Endothelial cell of umbilical vein (primary cell): Measurements from ENCODE around the gene LDLRAD3. TPM values are rescaled to one million over a fixed set of nuclear protein-coding genes. Genes with fewer than 3 reads are reported as not detected.

Experiments used
- BruUV-seq: library from RNA; stranded (reverse); fragments of 400-500 nt; replicated peaks from 2 replicates; lab custom pipeline; 2021; lab: Mats Ljungman, UMichigan
- CTCF ChIA-PET: fragments of 300-600, 350-600 bp; sonication (Branson Sonifier 250); formaldehyde crosslinking; loops from one replicate; lab custom pipeline; 2021; ENCODE audit warnings: antibody characterized with exemption, inconsistent platforms; lab: Charles Lee
- POLR2A ChIA-PET: fragments of 300-600, 350-600 bp; sonication (Branson Sonifier 250); formaldehyde crosslinking; loops from one replicate; lab custom pipeline; 2021; ENCODE audit warnings: antibody characterized with exemption, inconsistent platforms; lab: Charles Lee
- DNase-seq: peaks from one replicate; pipeline ENCODE4 v3.0.0-alpha.2; 2011; ENCODE audit warnings: low read depth, low spot score
- FAIRE-seq: peaks from 2 replicates; lab custom pipeline; 2011; peaks lifted over from hg19 to GRCh38; lab: Jason Lieb, UNC
- H2AFZ ChIP-seq: 2 replicates; pipeline ENCODE4 v1.6.0; 2012; ENCODE audit warnings: low read depth, low read length, control low read depth, inconsistent platforms
- H3K27ac ChIP-seq: 2 replicates; pipeline ENCODE4 v1.5.1; 2011; ENCODE audit warnings: low read depth, mild to moderate bottlenecking, control low read depth, low read length, moderate library complexity; ENCODE audit not compliant: insufficient read depth
- H3K27me3 ChIP-seq, 2 experiments: 2 replicates each; pipeline versions ENCODE4 v1.6.0 to v1.6.1; 2011; ENCODE audit warnings: low read length in 2 of 2, mixed read lengths in 1 of 2; ENCODE audit not compliant: control insufficient read depth in 2 of 2, insufficient read depth in 2 of 2
- H3K36me3 ChIP-seq, 2 experiments: 2 replicates in 1 of 2; 3 replicates in 1 of 2; pipeline ENCODE4 v1.5.1; 2011; ENCODE audit warnings: low read length in 2 of 2, mild to moderate bottlenecking in 1 of 2, moderate library complexity in 1 of 2; ENCODE audit not compliant: control insufficient read depth in 2 of 2, insufficient read depth in 2 of 2; ENCODE audit errors: extremely low read depth in 1 of 2
- H3K4me1 ChIP-seq: 3 replicates; pipeline ENCODE4 v1.5.1; 2011; ENCODE audit warnings: mild to moderate bottlenecking, low read length; ENCODE audit not compliant: control insufficient read depth, insufficient read depth; ENCODE audit errors: extremely low read depth
- H3K4me2 ChIP-seq: 2 replicates; pipeline ENCODE4 v1.6.1; 2011; ENCODE audit warnings: low read length, control low read depth, mixed read lengths; ENCODE audit not compliant: insufficient read depth
- H3K4me3 ChIP-seq, 3 experiments: fragments of 200-600 bp in 1 of 3; sonication (generic), shearing (Covaris generic) in 1 of 3; replicated peaks in 1 of 3; 2 replicates each; pipeline ENCODE4 v1.5.1; 2011 to 2016; ENCODE audit warnings: control low read depth in 3 of 3, low read length in 3 of 3, mild to moderate bottlenecking in 2 of 3, inconsistent platforms in 1 of 3, low read depth in 1 of 3, moderate library complexity in 1 of 3; ENCODE audit not compliant: insufficient read depth in 1 of 3
- H3K79me2 ChIP-seq: 2 replicates; pipeline ENCODE4 v1.6.0; 2012; ENCODE audit warnings: low read length, inconsistent platforms; ENCODE audit not compliant: control insufficient read depth, insufficient read depth
- H3K9ac ChIP-seq: replicated peaks from 2 replicates; pipeline ENCODE3; 2011; ENCODE audit warnings: low read length, control low read depth; ENCODE audit not compliant: insufficient read depth; ENCODE audit errors: extremely low read depth
- H3K9me1 ChIP-seq: replicated peaks from 3 replicates; pipeline ENCODE4 v1.6.0; 2011; ENCODE audit warnings: mild to moderate bottlenecking, low read length; ENCODE audit not compliant: control insufficient read depth, insufficient read depth; ENCODE audit errors: extremely low read depth
- H3K9me3 ChIP-seq: replicated peaks from 2 replicates; pipeline ENCODE4 v1.5.1; 2012; ENCODE audit warnings: low read length, inconsistent platforms; ENCODE audit not compliant: control insufficient read depth, insufficient read depth
- H4K20me1 ChIP-seq: replicated peaks from 2 replicates; pipeline ENCODE3; 2011; ENCODE audit warnings: mild to moderate bottlenecking, low read length; ENCODE audit not compliant: control insufficient read depth, insufficient read depth; ENCODE audit errors: extremely low read depth
- EZH2 ChIP-seq: IDR thresholded peaks from 2 replicates; pipeline ENCODE4 v1.6.1; 2012; ENCODE audit warnings: borderline replicate concordance, low read depth, mild to moderate bottlenecking, moderate library complexity, low read length, inconsistent platforms; ENCODE audit not compliant: severe bottlenecking
- JUN ChIP-seq: IDR thresholded peaks from 2 replicates; pipeline ENCODE4 v1.6.1; 2011; ENCODE audit warnings: borderline replicate concordance, low read depth; ENCODE audit not compliant: insufficient read length, insufficient read depth
- MAX ChIP-seq: IDR thresholded peaks from 2 replicates; pipeline ENCODE4 v1.6.1; 2011; ENCODE audit not compliant: insufficient read depth, insufficient read length
- MYC ChIP-seq: IDR thresholded peaks from one replicate; pipeline ENCODE4 v1.6.1; 2011; ENCODE audit warnings: mild to moderate bottlenecking, low read depth, low read length
- POLR2A ChIP-seq: IDR thresholded peaks from 2 replicates; pipeline ENCODE4 v1.6.1; 2012; ENCODE audit warnings: low read depth, mild to moderate bottlenecking, control low read depth, low read length
- POLR2AphosphoS5 ChIP-seq: IDR thresholded peaks from 2 replicates; pipeline ENCODE4 v1.6.1; 2012; ENCODE audit warnings: low read depth, mild to moderate bottlenecking, control low read depth, low read length, moderate library complexity; ENCODE audit not compliant: insufficient read depth
- dilution Hi-C: fragments of 300-500 bp; cut with MboI; formaldehyde crosslinking; loops from one replicate; pipeline ENCODE4 v1.15.0; 2019; ENCODE audit warnings: low sequenced_read_pairs; ENCODE audit not compliant: extremely low pct_ligation_motif_present
- intact Hi-C: fragments of 100-400 bp; cut with micrococcal nuclease; formaldehyde crosslinking; loops from one replicate; pipeline ENCODE4 v1.10.0; 2022
- polyA plus RNA-seq, 4 experiments: library from polyadenylated mRNA; depleted of rRNA in 3 of 4; stranded (reverse) in 3 of 4; unstranded in 1 of 4; fragments of >200 nt; gene quantifications; 2 replicates each; pipeline versions ENCODE4 v1.2.1 to v1.2.3, GENCODE V29; 2011 to 2012; ENCODE audit warnings: missing spikeins in 1 of 4
- total RNA-seq: library from RNA; stranded (reverse); gene quantifications from 2 replicates; pipeline ENCODE4 v1.2.3, GENCODE V29; 2021
- TF ChIP-seq, protein P1 (sequence below), 2 donors: IDR thresholded peaks; 1 replicate in 1 of 2; 2 replicates in 1 of 2; pipeline ENCODE4 v1.5.1; 2011; ENCODE audit warnings: low read length in 2 of 2, mild to moderate bottlenecking in 2 of 2, moderate library complexity in 2 of 2, control low read depth in 1 of 2, inconsistent platforms in 1 of 2, low read depth in 1 of 2; ENCODE audit not compliant: insufficient read depth in 1 of 2; ENCODE audit errors: extremely low read depth in 1 of 2

The LDLRAD3 gene
- total and polyA plus RNA-seq, 2 donors (not counting 3 experiments of a cell fraction or from before 2014, with no cell fraction given) = 17.9 to 25.1 TPM

DNA sequence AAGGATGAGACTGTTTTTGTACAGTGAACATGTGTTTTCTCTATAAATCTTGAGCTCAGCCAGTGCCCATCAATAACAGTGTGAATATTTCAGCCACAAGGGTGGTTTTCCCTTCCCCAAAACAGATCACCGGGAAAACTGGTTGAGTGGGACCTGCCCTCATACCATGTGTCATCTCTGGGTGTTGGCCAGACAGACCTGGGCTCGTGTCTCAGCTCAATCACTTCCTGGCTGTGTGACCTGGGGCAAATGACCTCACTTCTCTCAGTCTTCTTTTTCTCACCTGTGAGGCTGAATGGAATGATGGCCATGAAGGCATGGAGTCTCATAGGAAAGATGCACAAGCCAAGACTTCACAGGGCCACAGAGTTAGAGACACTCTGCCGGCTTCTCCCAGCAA lies 270.6 kb downstream of the LDLRAD3 start:
- H3K9ac ChIP-seq = no peak overlapping the region
- H2AFZ ChIP-seq = no peak overlapping the region
- no peak for TF ChIP-seq POLR2A
- TF ChIP-seq, protein P1, sequence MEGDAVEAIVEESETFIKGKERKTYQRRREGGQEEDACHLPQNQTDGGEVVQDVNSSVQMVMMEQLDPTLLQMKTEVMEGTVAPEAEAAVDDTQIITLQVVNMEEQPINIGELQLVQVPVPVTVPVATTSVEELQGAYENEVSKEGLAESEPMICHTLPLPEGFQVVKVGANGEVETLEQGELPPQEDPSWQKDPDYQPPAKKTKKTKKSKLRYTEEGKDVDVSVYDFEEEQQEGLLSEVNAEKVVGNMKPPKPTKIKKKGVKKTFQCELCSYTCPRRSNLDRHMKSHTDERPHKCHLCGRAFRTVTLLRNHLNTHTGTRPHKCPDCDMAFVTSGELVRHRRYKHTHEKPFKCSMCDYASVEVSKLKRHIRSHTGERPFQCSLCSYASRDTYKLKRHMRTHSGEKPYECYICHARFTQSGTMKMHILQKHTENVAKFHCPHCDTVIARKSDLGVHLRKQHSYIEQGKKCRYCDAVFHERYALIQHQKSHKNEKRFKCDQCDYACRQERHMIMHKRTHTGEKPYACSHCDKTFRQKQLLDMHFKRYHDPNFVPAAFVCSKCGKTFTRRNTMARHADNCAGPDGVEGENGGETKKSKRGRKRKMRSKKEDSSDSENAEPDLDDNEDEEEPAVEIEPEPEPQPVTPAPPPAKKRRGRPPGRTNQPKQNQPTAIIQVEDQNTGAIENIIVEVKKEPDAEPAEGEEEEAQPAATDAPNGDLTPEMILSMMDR (IDR thresholded peaks at IDR 0.05; ENCODE audit: extremely low read depth in 1 of 2, insufficient read depth in 1 of 2, low read depth in 1 of 2, low read length in 2 of 2) = no peak
- no peak for TF ChIP-seq MYC
- TF ChIP-seq MAX = no peak
- TF ChIP-seq JUN = no peak
- TF ChIP-seq EZH2 = no peak
- no peak for TF ChIP-seq POLR2AphosphoS5
- no peaks in the 10 kb centered on the region for H3K9me3 ChIP-seq
- H3K4me1 ChIP-seq = no peaks in the 10 kb centered on the region
- H3K27ac ChIP-seq = no peak overlapping the region
- intact Hi-C loops (no loop called here), dilution Hi-C loops (no loop called here)
- POLR2A ChIA-PET = no interaction called here
- H3K36me3 ChIP-seq = no peaks in the 10 kb centered on the region
- no peak overlapping the region for H3K4me3 ChIP-seq
- H3K79me2 ChIP-seq = no peaks in the 10 kb centered on the region
- FAIRE-seq (no peak), DNase-seq (no peak)
- H3K27me3 ChIP-seq = no peaks in the 10 kb centered on the region
- no TSS peak for BruUV-seq
- no peaks in the 10 kb centered on the region for H4K20me1 ChIP-seq
- CTCF ChIA-PET = interaction anchor here (0.9 kb wide), 1 partner anchor 11 kb away, joined by 4 read pairs; no protein-coding TSS in a partner anchor
- H3K9me1 ChIP-seq = no peaks in the 10 kb centered on the region
- no peak overlapping the region for H3K4me2 ChIP-seq
